Measurements from ENCODE around the gene SDCCAG8.

SDCCAG8 gene

DNA sequence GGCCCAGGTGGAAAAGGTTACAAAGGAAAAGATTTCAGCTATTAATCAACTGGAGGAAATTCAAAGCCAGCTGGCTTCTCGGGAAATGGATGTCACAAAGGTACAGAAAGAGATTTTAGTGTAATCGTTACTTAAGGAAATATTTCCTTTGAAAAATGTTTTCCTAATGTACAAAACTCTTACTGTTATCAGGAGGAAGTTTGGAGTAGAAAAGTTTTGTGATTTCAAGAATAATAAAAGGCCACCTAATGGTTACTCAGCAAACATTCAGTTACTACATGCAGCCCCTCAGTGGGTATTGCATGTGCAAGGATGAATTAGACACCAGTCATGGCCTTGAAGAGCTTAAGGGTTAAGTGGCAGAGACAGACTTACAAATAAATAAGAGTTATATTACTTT, 85.2 kb downstream of the SDCCAG8 start:
- DNase-seq: no peak

DNA sequence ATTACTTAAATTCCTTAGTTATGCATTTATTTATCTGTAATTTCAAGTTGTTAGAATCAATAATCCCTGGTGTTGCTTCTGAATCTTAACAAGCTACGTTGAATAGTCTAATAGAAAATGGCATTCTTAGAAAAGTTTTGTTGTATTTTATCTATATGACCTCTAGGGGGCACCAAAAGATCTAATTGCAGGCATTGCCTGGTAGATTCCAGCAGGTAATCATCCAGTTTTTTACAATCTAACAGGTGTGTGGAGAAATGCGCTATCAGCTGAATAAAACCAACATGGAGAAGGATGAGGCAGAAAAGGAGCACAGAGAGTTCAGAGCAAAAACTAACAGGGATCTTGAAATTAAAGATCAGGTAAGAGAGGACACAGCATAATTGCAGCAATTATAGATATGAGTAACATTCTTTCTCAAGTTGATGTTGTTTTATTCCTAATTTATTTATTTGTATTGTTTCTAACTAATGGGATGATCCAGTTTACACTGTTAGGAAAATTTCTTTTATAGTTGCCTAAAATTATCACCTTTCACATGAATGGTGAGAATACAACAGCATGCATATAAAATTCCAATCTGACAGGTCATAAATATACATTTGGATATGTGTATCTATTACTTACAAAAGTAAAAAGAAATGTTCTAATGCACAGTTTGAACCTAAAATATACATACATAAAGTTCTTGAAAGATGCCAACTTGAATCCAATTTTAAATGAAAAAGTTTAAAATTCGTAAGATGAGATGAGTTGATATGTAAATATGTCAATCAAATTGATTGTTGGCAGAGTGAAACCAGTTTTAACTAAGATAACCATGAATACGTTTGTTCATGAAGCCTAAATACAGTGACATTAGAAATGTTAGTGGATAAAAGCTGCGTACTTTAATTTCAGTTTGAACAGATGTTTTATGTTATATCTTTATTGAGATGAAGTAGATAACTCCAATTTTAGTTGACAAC, 88.4 kb downstream of the SDCCAG8 start:
- peak; percentile 73 for DNase-seq

DNA sequence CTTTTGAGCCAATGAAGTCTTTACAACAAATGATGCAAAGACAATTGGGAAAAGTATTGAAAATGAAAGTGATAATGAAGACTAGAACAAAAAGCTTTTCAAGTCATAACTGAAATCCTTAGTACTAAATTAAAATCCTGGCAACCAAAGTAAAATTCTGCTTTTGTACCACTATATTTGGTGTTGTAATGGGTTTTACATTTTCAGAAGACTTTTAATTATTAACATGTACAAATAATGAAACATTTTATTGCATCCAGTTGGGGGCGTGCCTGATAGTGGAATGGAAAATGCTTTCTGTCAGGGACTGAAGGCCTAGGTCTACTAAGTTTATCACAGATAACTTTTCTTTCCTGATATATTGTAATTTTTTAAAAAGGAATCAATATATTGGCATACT, 89.4 kb downstream of the SDCCAG8 start:
- peak; percentile 54 for DNase-seq

DNA sequence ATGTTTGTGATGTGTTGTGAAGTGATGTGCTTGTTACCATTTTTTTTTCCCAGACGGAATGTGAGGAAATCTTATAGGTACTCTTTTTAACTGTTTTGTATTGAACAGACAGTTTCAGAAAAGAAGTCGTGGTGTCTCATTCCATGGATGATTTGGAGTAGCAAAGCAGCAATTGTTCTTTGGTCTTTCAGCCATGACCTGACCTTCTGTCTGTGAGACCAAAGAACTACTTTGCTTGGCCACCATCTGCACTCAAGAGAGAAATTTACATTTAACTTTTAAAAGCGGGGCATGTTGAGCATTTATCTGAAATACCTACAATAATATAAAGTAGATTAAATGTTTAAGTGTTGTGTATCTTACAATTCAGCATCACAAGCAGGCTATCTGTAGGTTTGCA, 90.2 kb downstream of the SDCCAG8 start:
- DNase-seq: peak; percentile 51

DNA sequence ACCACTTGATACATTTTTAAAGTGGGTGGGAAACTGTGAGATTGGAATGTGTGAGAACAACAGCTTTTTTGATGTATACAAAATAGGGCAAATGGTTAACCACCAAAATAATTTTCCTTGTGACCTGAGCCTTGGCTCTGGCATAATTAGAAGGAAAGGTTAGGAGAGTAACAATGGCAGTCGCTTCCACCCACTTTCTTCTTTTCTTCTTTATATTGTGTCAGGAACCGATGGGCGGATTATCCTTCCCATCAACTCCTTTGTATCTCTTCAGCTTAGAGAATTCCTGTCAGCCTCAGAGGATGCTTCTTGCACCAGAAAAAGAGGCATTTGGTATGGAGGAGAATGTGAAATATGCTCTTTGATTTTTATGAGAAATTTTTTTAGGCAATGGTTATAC, 90.6 kb downstream of the SDCCAG8 start:
- peak; percentile 50 for DNase-seq

DNA sequence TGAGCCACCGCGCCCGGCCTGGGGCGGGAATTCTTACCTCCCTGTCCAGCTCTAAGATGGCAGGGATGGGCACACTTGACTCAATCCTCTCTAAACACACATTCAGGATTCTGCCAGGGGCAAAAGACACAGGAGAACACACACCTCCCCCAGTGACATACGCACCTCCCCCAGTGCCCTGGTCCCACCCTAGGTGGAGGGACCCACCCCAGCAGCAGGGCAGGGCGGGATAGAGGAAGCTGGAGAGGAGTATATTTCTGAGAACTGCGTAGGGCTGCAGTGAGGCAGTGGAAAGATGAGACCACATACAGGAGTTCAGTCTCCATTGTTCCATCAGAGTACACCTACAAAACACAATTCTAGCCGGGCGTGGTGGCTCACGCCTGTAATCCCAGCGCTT, 92.5 kb downstream of the SDCCAG8 start:
- DNase-seq: no peak

DNA sequence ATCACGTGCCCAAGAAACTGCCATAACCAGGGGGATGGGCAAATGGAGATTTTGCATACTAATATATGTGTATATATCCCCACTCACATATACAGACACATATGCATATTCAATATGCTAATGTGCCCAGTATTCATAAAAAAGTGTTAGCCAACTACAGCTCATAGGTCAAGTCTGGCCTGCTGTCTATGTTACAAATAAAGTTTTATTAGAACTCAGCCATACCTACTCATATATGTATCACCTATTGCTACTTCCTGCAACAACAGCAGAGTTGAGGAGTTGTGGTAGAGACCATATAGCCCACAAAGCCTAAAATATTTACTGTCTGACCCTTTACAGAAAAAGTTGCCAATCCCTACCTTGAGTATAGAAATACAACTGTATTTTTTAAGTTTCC, 93.3 kb downstream of the SDCCAG8 start:
- no peak for DNase-seq

DNA sequence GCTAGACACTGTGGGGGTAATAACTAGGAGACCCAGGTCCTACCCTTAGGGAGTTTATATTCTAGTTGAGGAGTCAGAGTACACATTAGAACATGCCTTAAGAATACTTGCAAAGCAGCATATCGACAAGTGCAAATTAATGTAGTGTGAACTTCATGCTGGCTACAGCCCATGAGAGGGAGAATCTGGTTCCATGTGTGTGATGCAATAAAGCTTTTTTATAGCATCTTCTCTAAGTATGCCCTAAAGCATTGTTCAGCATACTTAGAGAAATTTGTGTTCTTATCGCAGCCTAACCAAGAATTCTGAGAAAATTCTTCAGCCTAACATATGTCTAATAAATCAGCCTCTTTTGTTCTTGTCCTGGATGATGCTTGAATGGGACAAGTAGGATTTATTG, 95.5 kb downstream of the SDCCAG8 start:
- DNase-seq: no peak

DNA sequence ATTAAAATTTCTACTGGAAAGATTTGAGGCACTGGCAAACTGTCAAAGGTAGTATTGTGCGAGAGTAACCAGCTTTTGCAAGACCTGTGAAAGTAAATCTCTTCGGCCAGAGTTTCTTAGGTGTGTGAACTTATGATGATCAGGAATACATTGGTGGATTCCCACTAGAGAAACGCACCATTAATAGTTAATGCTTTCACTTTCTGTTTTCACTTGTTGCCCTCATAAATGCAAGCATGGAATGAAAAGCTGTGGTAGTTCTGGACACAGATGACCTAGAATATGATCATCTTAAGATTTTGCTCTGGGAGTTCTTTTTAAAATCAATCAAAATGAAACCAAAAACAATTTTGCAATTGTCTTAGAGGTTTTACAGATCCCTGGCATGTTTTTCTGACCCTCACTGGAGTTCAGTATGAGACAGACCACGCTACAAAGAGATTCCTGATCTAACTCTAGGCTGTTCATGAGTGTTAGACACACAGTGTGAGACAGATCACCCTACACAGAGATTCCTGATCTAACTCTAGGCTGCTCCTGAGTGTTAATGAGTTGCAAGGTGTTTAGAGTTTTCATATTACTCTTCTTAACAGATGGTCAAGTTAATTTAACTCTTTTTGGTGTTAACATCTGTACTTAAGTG, 98.8 kb downstream of the SDCCAG8 start:
- no peak for DNase-seq

DNA sequence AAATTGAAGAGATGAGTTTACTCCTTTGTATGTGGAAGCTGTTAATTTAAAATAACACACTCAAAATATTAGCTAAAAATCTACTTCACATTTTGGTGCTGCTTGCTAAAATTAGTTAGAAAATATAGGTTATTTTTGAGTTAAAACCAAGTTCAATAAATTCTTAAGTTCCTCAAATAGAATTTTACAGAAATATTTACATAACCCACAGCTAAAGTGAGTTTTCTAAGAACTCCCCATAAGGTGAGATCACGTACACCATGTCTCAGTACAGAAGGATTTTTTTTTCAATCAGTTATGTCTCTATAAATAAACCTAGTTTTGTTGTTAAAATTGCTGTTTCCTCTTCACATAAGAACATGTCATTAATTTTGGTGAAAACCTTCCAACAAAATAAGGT, 108.0 kb downstream of the SDCCAG8 start:
- DNase-seq: no peak

DNA sequence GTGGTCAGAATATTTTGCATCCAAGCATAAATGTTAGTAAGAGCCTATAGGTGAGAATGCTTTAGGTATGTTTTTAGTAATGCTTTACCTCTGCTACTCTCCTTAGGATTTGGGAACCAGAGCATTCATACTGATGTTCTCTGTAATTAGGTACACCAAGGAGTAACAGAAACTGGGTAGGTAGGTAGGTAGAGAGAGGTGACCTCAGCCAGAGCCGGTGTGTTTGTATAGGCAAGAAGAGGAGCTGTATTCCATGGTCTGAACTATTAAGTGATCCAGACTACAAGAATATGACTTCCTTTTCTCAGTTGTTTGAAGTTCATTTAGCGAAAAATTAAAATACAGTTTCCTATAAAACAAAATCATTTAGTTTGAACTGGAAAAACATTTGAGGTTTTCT, 108.5 kb downstream of the SDCCAG8 start:
- DNase-seq: no peak

DNA sequence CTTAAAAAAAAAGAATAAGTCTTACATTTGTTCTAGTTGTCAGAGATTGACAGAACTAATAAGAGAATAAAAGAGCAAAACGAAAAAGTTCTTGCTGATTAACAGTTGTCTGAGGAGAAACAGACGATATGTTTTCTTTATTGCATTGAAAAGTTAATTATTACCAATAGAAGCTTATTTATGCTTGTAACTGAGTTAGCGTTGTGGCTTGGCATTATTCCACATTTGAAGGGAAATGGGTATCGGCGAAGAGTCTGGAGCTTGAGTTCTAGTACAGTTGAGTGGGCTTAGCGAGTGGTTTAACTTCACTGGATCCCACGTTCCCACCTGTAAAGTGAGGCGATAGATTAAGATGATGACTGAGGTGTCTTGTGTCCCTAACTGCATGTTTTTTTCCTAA, 109.0 kb downstream of the SDCCAG8 start:
- DNase-seq: no peak

DNA sequence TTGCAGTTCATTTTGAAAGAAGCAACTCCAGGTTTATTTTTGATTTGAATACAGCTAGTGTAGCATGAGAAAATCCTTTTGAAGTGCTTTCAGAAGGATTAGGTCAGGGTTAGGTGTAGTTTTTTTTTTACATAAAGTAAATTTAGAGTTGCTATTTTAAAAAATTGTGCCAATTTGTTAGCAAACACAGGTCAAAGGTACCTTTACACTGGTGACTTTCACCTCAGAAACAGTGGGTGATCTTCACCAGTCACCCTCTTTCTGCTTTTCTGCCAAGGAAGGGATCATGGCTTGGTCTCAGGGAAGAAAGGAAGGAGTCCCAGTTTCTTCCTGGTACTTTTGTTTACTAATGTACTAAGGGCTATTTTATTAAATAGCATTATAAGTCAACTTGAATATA, 111.5 kb downstream of the SDCCAG8 start:
- no peak for DNase-seq

DNA sequence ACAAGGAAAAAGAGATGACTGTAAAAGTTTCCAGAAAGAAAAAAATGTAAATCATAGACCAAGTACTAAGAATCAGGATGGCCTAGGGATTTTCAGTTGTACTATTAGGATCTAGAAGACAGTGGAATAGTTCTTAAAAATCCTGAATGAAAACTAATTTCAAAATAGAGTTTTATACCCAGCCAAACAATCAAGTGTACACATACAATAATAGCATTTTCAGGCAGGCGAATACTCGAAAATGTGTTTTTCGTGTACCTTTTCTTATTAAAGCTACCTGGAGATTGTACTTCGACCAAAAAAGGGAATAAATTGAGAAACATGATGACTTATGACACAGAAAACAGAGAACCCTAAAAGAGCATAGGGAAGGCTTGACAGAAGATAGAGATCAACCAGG, 118.6 kb downstream of the SDCCAG8 start:
- DNase-seq: no peak

DNA sequence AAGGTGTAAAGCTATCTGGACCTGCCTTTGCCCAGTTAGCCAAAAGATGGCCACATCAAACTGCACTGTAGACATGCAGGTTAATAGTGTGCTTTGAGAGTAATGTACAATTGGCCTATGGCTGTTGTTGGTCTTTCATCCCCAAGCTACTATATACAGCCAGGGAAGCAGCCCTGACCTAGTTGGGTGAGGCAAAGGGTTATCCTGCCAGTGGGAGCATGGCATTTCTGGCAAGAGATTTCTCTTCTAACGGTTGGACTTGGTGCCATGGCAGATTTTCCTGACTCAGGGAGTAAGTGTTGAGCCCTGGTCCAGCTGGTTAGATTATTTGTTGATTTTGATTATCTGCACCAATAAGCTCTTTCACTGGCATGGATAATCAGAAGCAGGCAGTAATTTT, 119.8 kb downstream of the SDCCAG8 start:
- DNase-seq: no peak

DNA sequence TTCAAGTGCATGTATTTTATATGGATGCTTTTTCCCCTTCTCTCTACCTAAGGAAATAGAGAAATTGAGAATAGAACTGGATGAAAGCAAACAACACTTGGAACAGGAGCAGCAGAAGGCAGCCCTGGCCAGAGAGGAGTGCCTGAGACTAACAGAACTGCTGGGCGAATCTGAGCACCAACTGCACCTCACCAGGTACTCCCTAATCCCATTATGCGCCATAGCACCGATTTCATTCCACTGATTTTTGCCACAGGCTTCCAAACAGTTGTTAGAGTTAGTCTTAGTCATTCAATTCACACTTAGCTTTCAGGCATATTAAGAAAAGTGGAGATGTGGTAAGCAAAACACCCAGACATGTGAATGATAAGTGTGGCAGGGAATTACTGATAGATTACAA, 122.8 kb downstream of the SDCCAG8 start:
- no peak for DNase-seq

DNA sequence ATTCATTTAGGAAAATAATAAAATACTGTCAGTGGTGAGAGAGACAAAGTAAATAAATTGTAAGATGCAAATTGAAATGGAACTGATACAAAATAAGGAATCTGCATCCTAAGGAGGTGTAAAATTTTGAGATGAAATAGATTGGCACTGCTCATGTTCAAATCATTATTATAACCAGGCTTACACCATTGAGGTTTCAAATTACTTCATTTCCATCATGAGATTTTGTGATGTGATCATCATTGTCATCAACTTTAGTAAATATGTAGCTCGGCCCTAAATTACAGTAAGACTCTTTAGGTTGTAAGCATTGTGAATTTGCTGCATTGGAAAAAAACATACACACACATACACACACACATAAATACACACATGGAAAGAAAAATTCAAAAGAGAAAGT, 123.4 kb downstream of the SDCCAG8 start:
- DNase-seq: no peak

DNA sequence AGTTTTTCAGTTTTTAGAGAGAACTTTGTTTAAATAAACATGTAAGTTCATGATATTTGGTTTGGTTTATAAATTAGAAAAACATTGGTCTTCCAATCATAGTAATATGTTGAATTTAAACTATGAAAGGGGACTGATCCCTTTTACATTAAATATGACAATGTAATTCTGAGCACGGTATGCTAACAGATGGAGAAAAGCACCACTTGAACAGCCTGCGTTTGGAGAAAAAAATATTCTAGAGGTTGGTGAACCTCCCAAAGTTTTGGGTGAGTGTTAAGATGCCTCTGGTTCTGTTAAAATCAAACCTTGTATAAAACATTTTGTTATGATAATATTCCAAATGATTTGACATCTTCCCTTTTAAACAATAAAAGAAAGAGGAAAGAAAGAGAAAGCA, 123.9 kb downstream of the SDCCAG8 start:
- no peak for DNase-seq

DNA sequence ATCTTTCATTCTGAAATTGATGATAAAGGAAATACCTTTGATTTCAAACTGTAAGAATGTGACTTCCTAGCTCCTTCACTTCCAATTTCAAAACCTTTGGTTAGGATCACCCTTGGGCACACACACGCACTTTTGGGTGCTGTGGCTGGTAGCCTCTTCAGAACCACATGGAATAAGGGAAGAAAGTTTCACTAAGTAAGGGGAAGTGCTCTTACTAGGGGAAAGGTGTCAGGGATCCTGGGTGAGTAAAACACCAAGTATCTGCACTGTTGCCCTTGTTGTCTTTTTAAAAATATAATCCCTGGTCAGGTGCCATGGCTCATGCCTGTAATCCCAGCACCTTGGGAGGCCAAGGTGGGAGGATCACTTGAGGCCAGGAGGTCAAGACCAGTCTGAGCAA, 132.4 kb downstream of the SDCCAG8 start:
- no peak for DNase-seq

DNA sequence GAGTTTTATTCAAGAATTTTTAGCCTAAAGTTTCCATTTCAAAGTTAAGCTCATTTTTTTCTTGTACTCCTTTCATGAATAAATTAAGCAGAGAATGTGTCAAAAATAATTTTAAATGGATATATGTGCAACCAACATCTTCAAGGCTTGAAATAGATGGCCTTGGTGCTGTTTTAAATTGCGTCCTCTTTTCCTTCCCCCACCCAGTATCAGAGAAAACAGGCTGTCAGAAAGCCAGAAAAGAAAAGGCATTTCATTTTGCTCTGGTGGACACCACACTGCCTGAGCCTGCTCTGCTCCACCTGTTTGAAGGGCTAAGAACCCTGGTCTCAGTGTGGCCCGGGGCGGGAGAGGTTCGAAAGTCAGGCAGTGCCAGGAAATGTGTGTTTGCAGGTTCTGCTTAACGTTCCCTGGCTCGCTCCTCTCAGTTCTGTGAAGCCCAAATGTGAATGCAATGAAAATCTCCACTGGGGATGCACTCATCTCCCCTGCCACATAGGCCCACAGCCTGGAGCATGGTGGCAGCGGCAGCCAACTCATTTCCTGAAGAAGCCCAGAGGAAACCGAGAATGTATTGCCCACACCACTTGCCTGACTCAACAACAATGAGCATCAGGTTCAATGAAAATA, 134.4 kb downstream of the SDCCAG8 start:
- no peak for DNase-seq

DNA sequence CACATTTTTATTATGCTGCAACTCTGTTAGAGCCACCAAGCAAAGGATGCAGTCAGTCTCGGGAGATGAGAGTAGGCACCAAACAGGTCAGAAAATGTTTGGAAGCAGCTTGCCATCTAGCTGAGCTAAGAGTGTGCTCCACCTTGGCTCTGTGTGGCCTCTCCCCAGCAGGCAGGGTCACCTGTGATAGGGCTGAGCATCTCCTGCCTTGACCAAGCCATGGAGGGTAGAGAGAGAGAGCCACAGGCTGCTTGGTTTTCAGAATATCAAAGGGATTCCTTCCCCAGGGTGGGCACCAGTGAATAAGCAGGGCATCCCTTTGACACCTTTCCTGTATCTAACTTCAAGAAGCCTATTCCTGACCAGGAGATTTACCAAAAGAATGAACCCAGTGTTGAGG, 135.5 kb downstream of the SDCCAG8 start:
- no peak for DNase-seq

DNA sequence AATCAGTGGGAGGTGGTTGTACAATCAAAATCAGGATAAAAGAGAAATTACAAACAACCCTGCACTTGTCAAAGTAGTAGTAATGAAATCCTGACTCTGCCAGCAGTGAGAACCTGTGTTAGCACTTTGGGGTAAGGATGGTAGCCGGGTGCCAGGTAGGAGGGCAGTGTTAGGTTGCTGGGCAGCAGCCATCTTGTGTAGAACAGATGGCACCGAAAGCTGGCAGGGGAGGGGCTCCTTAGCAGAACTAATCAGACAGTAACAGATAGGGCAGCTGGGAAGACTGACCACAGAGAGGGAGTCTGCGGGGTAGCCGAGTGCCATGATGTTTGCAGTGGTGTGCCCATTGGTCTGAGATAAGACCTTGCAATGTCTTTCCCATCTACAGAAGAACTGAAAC, 137.3 kb downstream of the SDCCAG8 start:
- no peak for DNase-seq

DNA sequence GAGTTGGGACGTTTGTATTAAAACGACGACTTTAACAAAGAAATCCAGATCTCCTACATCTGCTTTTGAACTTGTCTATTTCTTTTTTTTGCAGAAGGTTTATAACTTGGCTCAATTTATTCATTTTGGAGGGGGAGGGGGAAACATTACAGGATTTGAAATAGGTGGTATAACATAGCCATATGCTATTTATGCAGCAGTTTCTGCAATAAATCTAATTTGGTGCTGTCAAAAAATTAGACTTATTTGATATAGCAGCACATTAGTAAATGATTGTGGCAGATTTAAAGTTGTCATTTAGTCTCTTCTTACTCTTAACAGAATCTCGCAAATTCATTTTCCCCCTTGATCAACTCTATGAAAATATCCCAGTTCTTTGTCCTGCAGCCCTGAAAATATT, 138.2 kb downstream of the SDCCAG8 start:
- DNase-seq: no peak

Data from eye (tissue), 1 donor.